T-helper 1 cell treated with Interleukin-12 subunit alpha and Interleukin-12 subunit beta and Interleukin-4 antibody, amounts not matched to agents 30 ng/mL and 1 ng/mL, for 36 hours (primary cell): ENCODE results near the gene TMEM255B. TPM values are rescaled to one million over a fixed set of nuclear protein-coding genes. Genes with fewer than 3 reads are reported as not detected.

Experiments used
- intact Hi-C: fragments of 100-400 bp; cut with micrococcal nuclease; formaldehyde crosslinking; loops from one replicate; pipeline ENCODE4 v1.15.1; 2024
- total RNA-seq: library from RNA; stranded (reverse); gene quantifications from 2 replicates; pipeline ENCODE4 v1.2.3, GENCODE V29; 2022

TMEM255B gene
- total RNA-seq, 1 donor from 2014 or later = 2.3 TPM

GRCh38 chr13:113845723-113846635, 87.0 kb downstream of the TMEM255B start:
- intact Hi-C loops = no loop called here

DNA sequence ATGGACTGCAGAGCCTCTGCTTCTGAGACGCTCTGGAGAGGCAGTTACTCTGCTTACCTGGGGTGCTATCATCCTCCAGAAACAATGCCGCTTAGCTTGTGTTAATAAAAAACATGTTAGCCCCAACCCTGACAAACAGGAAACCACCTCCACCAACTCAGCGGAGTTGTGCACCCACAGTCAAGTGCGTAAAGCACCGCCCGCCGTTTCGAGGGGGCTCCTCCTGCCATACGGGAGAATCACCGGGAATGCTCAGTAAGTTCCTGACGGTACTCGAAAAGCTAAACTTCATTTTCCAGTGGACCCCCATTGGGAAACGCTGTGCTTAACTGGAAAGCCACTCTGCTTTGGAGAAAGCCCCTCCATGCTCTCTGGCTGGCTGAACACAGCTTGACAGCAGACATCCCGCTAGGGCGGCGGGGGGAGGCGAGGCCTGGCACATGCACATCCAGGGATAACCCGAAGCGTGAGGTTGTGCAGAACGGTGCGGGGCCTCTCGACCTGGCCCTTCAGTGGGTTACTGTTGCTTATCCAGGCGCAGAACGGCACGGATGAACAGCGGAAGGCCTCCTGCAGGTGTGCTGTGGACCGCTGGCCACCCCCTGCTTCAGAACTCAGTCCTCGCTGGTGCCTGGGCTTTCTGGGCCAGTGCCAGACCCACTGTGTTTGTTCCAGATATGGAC, 87.8 kb downstream of the TMEM255B start:
- intact Hi-C loops = no loop called here

DNA sequence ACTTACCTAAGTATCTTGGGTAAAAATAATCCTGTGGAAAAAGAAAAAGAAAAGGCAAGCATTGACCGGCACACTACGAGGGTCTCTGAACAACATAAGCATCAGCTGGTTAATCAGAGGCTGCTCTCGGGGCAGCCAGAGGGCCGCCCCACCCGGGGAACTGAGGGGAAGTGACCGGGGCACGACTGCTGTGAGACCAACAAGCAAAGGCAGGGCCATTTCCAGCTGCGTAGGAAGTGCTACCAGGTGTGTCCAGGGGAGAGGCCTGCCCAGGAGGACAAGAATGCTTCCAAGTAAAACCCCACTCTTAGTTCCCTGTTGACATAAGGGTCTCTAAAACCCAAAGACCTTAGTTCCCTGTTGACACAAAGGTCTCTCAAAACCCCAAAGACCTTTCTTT, 89.0 kb downstream of the TMEM255B start:
- intact Hi-C loops = no loop called here

GRCh38 chr13:113848431-113849260, 89.6 kb downstream of the TMEM255B start:
- intact Hi-C loops = no loop called here

DNA sequence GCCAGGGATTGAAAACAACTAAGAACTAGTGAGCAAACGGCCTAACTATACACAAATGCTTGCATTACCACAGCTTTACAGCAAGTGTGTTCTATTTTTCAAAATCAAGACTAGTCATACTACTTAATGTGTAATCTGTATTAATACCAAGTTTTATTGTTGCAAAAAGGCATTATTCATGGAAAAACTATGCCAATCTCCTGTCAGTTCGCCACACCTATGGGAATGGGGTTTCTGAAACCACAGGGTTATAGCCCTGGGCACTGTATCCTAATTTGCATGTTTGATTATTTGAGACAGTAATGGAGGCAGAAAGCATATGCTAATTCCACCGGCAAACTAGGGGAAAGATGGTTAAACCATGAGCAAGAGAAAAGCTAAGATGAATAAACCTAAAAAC, 90.5 kb downstream of the TMEM255B start:
- intact Hi-C loops = no loop called here

- intact Hi-C loops = no loop called here
Observed at GRCh38 chr13:113849981-113850721, 91.1 kb downstream of the TMEM255B start.

DNA sequence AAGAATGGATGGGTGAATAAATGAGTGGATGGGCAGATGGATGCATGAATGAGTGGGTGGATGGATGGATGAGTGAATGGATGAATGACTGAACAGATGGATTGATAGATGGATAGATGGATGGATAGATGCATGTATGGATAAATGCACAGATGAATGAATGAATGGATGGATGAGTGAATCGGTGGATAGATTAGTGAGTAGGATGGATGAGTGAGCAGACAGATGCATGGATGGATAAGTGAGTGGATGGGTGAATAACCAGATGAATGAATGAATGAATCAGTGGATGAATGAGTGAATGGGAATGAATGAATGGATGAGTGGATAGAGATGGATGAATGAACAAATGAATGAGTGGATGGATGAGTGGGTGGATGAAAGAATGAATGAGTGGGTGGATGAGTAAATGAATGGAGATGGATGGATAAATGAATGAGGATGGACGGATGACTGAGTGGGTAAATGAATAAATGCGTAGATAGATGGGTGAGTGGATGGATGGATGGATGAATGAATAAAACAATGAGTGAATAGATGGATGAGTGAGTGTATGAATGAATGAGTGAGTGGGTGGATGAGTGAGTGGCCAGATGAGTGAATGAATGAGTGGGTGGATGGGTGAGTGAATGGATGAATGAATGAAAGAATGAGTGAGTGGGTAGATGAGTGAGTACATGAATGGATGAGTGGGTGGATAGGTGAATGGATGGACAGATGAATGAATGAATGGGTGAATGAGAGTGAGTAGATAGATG, 91.9 kb downstream of the TMEM255B start:
- intact Hi-C loops = no loop called here

DNA sequence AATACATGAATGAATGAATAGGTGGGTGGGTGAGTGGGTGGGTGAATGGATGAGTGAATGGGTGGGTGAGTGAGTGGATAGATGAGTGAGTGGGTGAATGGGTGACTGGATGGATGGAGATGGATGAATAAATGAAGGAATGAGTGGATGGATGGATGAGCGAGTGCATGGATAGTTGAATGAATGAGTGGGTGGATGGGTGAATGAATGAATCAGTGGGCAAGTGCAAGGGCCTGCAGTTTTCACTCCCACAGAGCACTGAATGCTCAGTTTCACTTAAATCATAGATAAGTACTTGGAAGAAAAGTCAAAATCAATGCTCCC, 92.4 kb downstream of the TMEM255B start:
- intact Hi-C loops = no loop called here

DNA sequence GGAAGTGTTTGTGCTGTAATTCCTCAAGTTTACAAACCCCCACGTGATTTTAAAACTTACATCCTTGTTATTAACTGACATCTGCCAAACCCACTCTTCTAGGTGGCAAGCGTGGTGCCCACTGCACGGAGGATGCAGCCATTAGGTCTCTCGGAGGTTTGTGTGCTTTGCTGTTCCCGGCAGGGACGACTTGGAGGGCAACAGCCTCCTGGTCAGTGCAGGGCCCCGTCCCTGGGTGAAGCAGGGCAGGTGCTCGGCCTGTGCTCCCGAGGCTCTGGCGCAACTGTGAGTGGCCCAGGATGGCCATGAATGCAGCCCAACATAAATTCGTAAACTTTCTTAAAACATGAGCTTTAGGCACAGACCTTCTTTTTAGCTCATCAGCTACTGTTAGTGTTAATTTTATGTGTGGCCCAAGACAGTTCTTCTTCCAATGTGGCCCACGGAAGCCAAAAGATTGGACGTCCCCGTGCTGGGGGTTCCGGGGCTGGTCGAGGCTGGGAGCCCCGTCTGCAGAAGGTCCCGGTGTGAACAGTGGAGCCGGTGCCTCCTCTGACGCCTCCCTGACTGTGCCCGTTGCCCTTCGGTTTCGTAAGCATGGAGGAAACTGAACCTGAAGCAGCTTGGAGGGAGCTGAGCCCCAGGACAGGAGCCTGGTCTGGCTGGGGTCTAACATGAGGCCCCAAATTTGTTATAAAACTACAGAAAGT, 93.0 kb downstream of the TMEM255B start:
- intact Hi-C loops = no loop called here

GRCh38 chr13:113852536-113853517, 93.8 kb downstream of the TMEM255B start:
- intact Hi-C loops = no loop called here

DNA sequence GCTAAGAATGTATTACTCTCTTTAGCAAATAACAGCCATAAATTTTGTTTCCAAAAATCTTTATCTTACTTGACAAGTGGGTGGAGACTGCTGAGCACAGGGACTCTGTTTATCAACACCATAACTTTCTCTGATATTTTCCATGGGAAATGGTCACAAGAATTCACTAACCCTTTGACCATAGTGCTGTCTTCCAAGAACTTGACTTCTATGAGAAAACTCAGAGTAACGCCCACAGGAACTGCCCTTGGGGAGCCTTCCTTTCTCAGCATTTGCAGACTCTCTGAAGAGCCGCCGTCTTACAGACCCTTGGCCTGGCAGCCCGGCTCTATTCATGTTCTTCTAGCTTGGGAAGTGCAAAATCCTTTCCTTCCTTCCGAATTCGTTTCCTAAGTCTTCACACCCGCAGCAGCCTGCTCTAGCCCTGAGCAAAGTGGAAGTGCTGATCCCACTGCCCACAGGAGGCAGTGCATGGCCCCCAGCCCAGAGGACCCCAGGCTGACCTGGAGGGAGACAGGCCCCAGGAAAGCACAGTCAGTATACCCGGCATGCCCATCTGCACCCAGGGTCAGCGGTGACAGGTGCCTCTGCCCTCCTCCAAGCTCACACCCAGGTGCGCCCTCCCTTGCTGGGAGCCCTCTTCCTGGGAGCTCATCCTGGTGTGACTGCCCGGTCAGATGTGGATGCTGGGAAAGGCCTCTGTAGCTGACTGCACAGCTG, 94.7 kb downstream of the TMEM255B start:
- intact Hi-C loops = no loop called here

GRCh38 chr13:113854238-113855011, 95.4 kb downstream of the TMEM255B start:
- intact Hi-C loops = no loop called here

GRCh38 chr13:113855012-113855921, 96.2 kb downstream of the TMEM255B start:
- intact Hi-C loops = no loop called here

- intact Hi-C loops = no loop called here
Observed at GRCh38 chr13:113855931-113856715, 97.1 kb downstream of the TMEM255B start.

- intact Hi-C loops = no loop called here
Observed at GRCh38 chr13:113856716-113857065, 97.7 kb downstream of the TMEM255B start.
